Heart right ventricle (tissue), 16 donors: ENCODE data around the gene FYN. TPM values are rescaled to one million over a fixed set of nuclear protein-coding genes. Genes with fewer than 3 reads are reported as not detected.

Source experiments
- ATAC-seq, 8 donors: fragments of 200-7000 bp; cut with Tn5 transposase; one replicate each; pipeline ENCODE4 v1.9.1; 2020; ENCODE audit warnings: mild to moderate bottlenecking in 8 of 8, moderate library complexity in 8 of 8, moderate number of reproducible peaks in 1 of 8
- DNase-seq, 2 donors: peaks; one replicate each; pipeline ENCODE4 v3.0.0-alpha.2; 2020
- H3K27ac ChIP-seq, 10 donors: fragments of 200-600 bp; sonication (generic) in 2 of 10; one replicate each; pipeline versions ENCODE4 v1.5.0 to v1.8.0; 2020 to 2022; ENCODE audit warnings: mild to moderate bottlenecking in 3 of 10
- H3K27me3 ChIP-seq, 7 donors: fragments of 200-600 bp; one replicate each; pipeline ENCODE4 v1.8.0; 2021 to 2022; ENCODE audit warnings: mild to moderate bottlenecking in 2 of 7
- H3K36me3 ChIP-seq, 9 donors: fragments of 200-600 bp; sonication (generic) in 1 of 9; one replicate each; pipeline versions ENCODE4 v1.5.0 to v1.8.0; 2020 to 2022; ENCODE audit warnings: mild to moderate bottlenecking in 2 of 9
- H3K4me1 ChIP-seq, 9 donors: fragments of 200-600 bp; sonication (generic) in 1 of 9; one replicate each; pipeline versions ENCODE4 v1.5.0 to v1.8.0; 2020 to 2022; ENCODE audit warnings: mild to moderate bottlenecking in 4 of 9
- H3K4me3 ChIP-seq, 10 donors: fragments of 200-600 bp; sonication (generic) in 2 of 10; one replicate each; pipeline versions ENCODE4 v1.5.0 to v1.8.0; 2020 to 2022; ENCODE audit warnings: mild to moderate bottlenecking in 7 of 10, moderate library complexity in 2 of 10
- H3K9me3 ChIP-seq, 11 donors: fragments of 200-600 bp in 10 of 11; sonication (generic) in 2 of 11; one replicate each; pipeline versions ENCODE4 v1.5.0 to v1.8.0; 2013 to 2022; ENCODE audit warnings: mild to moderate bottlenecking in 2 of 11, control low read depth in 1 of 11, moderate library complexity in 1 of 11
- WGBS, 2 donors: extraction: QIAGEN DNeasy Blood & Tissue Kit; methylation state at CpG; one replicate each; pipeline ENCODE4 v1.1.7; 2013; ENCODE audit warnings: inconsistent platforms in 1 of 2; 5-methylcytosine and 5-hydroxymethylcytosine counted together
- intact Hi-C, 10 donors: fragments of 100-400 bp; cut with DNase I; formaldehyde crosslinking; loops; one replicate each; pipeline versions ENCODE4 v1.11.1 to v1.14.2; 2022
- polyA plus RNA-seq, 2 donors: library from polyadenylated mRNA; stranded (reverse); fragments of 200-250 nt; gene quantifications; one replicate each; pipeline ENCODE4 v1.2.3, GENCODE V29; 2013
- total RNA-seq, 10 donors: library from RNA; stranded (reverse); fragmentation: NEBNext Ultra II Directional in 3 of 10; extraction: Animal tissue kit (Norgen Biotek cat#: 25700) in 3 of 10; gene quantifications; one replicate each; pipeline versions ENCODE4 v1.2.1 to v1.2.4, GENCODE V29; 2021 to 2023
- TF ChIP-seq, protein P1 (sequence below), 9 donors: fragments of 200-600 bp; sonication (generic) in 2 of 9; IDR thresholded peaks; one replicate each; pipeline versions ENCODE4 v1.5.0 to v1.8.0; 2021 to 2022; ENCODE audit warnings: antibody characterized with exemption in 9 of 9, mild to moderate bottlenecking in 5 of 9, moderate library complexity in 1 of 9
- donor health status: Arrhythmogenic right ventricular cardiomyopathy.
- donor health status: ischemic (EF 13 %, LVEDD 7.1; RV severe dilation, severe dysfunction).
- donor health status: healthy with polysubstance abuse.
- donor health status: DM: no; HTN: yes; CAD: no.
- donor health status: DM: no; HTN: no; CAD: no.
- donor health status: ischemic (EF 25% LVEDD 6.9; RV normal size, moderate dysfunction).
- donor health status: ischemic (EF 25% LVEDD 5.7; RV mildly dilated, moderate dysfunction).
- donor health status: healthy.
- donor health status: DM: yes; HTN: yes; CAD: no.
- donor health status: Ischemic cardiomyopathy.
- donor health status: ischemic (EF 35%, LVEDD 5.7; RV mildly dilated, moderate dysfunction).
- donor health status: nonischemic (EF 11% LVEDD 7.7; RV severe dilation, severe dysfunction).
- donor health status: DM: yes; HTN: yes; CAD: no.
- donor health status: PGD.
- donor health status: ischemic (EF 29% LVEDD 5.4; RV normal size, mild dysfunction).
- donor health status: nonischemic (EF 23%, LVEDD 6.1; RV moderate dilation, normal function).

FYN gene
- total and polyA plus RNA-seq, 12 donors = 19.1 to 58.1 (median 42.2) TPM

DNA sequence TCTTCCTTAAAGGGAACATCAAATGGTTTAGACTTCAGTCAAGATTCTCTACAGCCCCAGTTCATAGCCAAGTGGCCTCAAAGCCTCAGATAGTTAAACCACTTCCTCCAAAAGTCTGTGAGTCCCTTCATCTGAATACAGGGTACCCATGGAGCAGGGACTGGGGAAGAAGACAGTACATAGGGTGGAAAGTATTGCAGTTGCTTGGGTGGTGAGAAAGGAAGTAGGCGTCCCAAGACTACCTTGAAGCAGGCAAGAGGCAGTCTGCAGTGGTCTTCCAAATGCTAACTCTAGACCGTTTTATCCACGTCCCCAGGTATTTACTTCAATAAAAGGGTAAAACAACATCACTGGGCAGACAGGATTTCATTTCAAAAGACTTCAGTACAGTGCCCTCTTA, 2.0 kb downstream of the FYN start:
- WGBS, 2 donors = 37 to 41% methylated on average over 3 of the region's 3 CpGs
- Histone ChIP-seq H3K9me3 (no peaks in the 10 kb centered on the region), H3K27me3 (no peaks in the 10 kb centered on the region), H3K4me3 (peak overlapping the region; percentile 78 to 91 (median 86)), H3K4me1 (peaks cover 2 to 64% (median 48%) of the 10 kb centered on the region in 9 donors), H3K36me3 (no peaks in the 10 kb centered on the region), H3K27ac (peak overlapping the region; percentile 76 to 92 (median 88))
- no peak for ATAC-seq
- intact Hi-C loops = loop anchor here (5.0 to 10.0 kb wide), 12 partner anchors 39 to 159 kb away; no protein-coding TSS in a partner anchor
- DNase-seq = no peak
- TF ChIP-seq, protein P1, sequence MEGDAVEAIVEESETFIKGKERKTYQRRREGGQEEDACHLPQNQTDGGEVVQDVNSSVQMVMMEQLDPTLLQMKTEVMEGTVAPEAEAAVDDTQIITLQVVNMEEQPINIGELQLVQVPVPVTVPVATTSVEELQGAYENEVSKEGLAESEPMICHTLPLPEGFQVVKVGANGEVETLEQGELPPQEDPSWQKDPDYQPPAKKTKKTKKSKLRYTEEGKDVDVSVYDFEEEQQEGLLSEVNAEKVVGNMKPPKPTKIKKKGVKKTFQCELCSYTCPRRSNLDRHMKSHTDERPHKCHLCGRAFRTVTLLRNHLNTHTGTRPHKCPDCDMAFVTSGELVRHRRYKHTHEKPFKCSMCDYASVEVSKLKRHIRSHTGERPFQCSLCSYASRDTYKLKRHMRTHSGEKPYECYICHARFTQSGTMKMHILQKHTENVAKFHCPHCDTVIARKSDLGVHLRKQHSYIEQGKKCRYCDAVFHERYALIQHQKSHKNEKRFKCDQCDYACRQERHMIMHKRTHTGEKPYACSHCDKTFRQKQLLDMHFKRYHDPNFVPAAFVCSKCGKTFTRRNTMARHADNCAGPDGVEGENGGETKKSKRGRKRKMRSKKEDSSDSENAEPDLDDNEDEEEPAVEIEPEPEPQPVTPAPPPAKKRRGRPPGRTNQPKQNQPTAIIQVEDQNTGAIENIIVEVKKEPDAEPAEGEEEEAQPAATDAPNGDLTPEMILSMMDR (IDR thresholded peaks at IDR 0.05) = no peak

DNA sequence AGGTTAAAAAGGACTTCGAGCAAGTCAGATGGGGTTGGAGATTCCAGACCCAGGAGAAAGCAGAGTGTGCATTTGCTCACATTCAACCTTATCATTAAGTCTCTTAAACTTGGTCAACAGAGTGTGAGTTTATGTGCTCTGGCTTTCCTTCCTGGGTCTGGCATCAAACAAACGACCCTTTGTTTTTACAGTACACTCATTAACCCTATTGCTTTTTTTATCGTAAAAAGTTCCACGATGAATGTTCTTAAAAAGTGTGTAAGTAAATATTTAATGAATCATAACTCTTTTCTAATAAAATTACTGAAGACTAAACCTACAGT, 2.5 kb downstream of the FYN start:
- Histone ChIP-seq H3K36me3 (no peaks in the 10 kb centered on the region), H3K4me1 (peaks cover 3 to 67% (median 51%) of the 10 kb centered on the region in 9 donors), H3K27me3 (no peaks in the 10 kb centered on the region), H3K4me3 (peak overlapping the region in 8 of 10 donors; percentile 78 to 91 (median 86)), H3K27ac (peak overlapping the region in 6 of 10 donors; percentile 81 to 92 (median 88)), H3K9me3 (no peaks in the 10 kb centered on the region)
- DNase-seq = no peak
- TF ChIP-seq, protein P1 (IDR thresholded peaks at IDR 0.05) = no peak
- no peak for ATAC-seq
- intact Hi-C loops = loop anchor here (5.0 to 10.0 kb wide), 12 partner anchors 38 to 158 kb away; no protein-coding TSS in a partner anchor
- 23 to 39% methylated on average over 4 of the region's 4 CpGs for WGBS, 2 donors

DNA sequence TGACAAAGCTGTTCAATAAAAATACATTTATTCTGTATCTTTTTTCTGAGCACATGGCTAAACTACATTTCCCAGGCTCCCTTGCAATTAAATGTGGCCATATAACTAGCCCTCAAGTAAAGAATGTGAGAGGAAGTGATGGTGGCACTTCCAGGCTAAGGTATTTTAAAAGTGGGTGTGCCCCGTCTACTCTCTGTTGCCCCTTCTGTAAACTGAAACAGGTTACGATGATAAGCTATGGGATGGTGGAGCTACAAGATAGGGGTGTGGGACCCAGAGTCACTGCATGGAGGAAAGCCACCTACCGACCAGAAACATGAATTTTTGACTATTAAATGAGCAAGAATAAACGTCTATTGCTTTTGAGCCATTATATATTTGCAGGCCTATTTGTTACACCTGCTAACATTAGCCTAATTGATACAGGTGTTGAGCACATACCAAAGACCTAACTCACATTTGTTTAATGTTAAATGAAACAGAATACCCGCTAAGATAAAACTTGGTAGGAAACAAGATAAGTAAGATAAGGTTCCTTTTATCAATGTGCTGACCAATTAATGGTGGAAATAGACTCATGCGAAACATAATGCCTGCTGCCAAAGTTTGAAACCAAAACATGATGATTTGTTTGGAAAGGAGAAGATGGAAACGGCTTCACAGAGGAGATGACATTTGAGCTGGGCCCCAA, 3.1 kb downstream of the FYN start:
- DNase-seq (no peak), ATAC-seq (no peak)
- Histone ChIP-seq H3K4me3 (peak overlapping the region in 6 of 10 donors; percentile 78 to 89 (median 83)), H3K9me3 (no peaks in the 10 kb centered on the region), H3K27me3 (no peaks in the 10 kb centered on the region), H3K36me3 (no peaks in the 10 kb centered on the region), H3K27ac (peak overlapping the region in 3 of 10 donors; percentile 88 to 92 (median 90)), H3K4me1 (peaks cover 3 to 72% (median 56%) of the 10 kb centered on the region in 9 donors)
- 63 to 69% methylated on average over 7 of the region's 7 CpGs for WGBS, 2 donors
- intact Hi-C loops = loop anchor here (5.0 to 10.0 kb wide), 12 partner anchors 38 to 158 kb away; no protein-coding TSS in a partner anchor
- TF ChIP-seq, protein P1 (IDR thresholded peaks at IDR 0.05) = no peak

DNA sequence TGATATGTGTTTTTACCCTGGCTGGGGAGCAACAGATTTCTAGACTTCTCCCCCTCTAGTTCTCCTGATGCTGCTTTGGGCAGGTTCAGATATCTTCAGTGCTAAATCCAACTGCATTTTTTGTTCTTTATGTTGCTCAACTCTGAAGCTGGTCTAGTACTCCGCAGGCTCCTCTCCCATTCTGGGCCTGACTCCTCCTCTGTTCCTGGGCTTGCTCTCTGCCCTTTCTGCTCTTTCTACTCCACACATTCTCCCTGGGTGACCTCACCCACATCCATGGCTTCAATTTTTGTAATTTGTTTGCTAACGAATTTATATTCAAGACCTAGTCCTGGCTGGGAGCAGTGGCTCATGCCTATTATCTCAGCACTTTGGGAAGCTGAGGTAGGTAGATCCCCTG, 6.4 kb downstream of the FYN start:
- DNase-seq (no peak), ATAC-seq (no peak)
- whole genome bisulfite sequencing, 2 donors = 77 to 85% methylated on average over 2 of the region's 2 CpGs
- TF ChIP-seq, protein P1 (IDR thresholded peaks at IDR 0.05) = no peak
- H3K4me1 ChIP-seq = peaks cover 3 to 89% (median 69%) of the 10 kb centered on the region in 9 donors
- peaks cover 0 to 8% (median 0%) of the 10 kb centered on the region in 9 donors for H3K36me3 ChIP-seq
- H3K27me3 ChIP-seq = no peaks in the 10 kb centered on the region
- no peak overlapping the region for H3K4me3 ChIP-seq
- H3K27ac ChIP-seq = no peak overlapping the region
- H3K9me3 ChIP-seq = no peaks in the 10 kb centered on the region
- intact Hi-C loops = no loop called here
